ENCODE data around the gene RAB37.

- TF ChIP-seq CTCF (IDR thresholded peaks at IDR 0.05) (no peak), POLR2A (IDR thresholded peaks at IDR 0.05) (no peak)
Measured at GRCh38 chr17:74755533-74755932, 18.5 kb downstream of the RAB37 start.
